Mammary epithelial cell (primary cell): Measurements from ENCODE around the gene GFI1B.

ENCODE experiments used
- CTCF ChIP-seq, 2 donors: IDR thresholded peaks in 1 of 2; conservative IDR thresholded peaks in 1 of 2; 2 replicates each; pipeline ENCODE4 v1.5.1; 2011 to 2012; ENCODE audit warnings: inconsistent platforms in 2 of 2, low read length in 2 of 2, mild to moderate bottlenecking in 2 of 2, control low read depth in 1 of 2, low read depth in 1 of 2; ENCODE audit not compliant: insufficient read depth in 1 of 2; ENCODE audit errors: extremely low read depth in 1 of 2
- EZH2 ChIP-seq: IDR thresholded peaks from 2 replicates; pipeline ENCODE4 v1.6.1; 2012; ENCODE audit warnings: low read length, inconsistent platforms, borderline replicate concordance

- TF ChIP-seq EZH2, result no peak
- no peak for TF ChIP-seq CTCF (conservative IDR thresholded peaks at IDR 0.05 in 1 of 2, IDR thresholded peaks at IDR 0.05 in 1 of 2; ENCODE audit: extremely low read depth in 1 of 2, insufficient read depth in 1 of 2, low read depth in 1 of 2, low read length in 2 of 2)
Measured at GRCh38 chr9:132955768-132956167, 22.7 kb upstream of the GFI1B start.
